ENCODE results near the gene GPI.

GPI gene

DNA sequence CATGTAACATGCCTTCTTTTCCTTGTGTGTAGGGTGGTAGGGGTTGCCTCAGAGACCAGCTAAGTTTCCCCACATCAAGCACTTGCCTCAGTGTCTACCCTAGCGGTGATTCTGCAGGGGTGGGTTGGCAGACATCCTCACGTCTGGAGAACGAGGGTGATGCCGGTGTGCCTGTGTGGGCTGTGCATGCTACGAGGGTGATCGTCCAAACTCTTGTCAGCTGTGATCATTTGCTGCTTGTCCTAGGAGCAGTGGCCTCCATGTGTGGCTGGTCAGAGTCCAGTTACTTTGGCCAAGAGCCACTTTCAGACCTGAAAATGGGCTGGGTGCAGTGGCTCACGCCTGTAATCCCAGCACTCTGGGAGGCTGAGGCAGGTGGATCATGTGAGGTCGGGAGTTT lies 5.1 kb downstream of the GPI start:
- no peak overlapping the region for H3K4me3 ChIP-seq (ENCODE audit: low read depth, low read length)
- DNase-seq (ENCODE audit: low read depth) = no peak
- in situ Hi-C loops (cut with HindIII; ENCODE audit: low sequenced_read_pairs) = no loop called here
- TF ChIP-seq, protein P1, sequence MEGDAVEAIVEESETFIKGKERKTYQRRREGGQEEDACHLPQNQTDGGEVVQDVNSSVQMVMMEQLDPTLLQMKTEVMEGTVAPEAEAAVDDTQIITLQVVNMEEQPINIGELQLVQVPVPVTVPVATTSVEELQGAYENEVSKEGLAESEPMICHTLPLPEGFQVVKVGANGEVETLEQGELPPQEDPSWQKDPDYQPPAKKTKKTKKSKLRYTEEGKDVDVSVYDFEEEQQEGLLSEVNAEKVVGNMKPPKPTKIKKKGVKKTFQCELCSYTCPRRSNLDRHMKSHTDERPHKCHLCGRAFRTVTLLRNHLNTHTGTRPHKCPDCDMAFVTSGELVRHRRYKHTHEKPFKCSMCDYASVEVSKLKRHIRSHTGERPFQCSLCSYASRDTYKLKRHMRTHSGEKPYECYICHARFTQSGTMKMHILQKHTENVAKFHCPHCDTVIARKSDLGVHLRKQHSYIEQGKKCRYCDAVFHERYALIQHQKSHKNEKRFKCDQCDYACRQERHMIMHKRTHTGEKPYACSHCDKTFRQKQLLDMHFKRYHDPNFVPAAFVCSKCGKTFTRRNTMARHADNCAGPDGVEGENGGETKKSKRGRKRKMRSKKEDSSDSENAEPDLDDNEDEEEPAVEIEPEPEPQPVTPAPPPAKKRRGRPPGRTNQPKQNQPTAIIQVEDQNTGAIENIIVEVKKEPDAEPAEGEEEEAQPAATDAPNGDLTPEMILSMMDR (IDR thresholded peaks at IDR 0.05; ENCODE audit: low read depth, low read length, missing control alignments) = no peak

DNA sequence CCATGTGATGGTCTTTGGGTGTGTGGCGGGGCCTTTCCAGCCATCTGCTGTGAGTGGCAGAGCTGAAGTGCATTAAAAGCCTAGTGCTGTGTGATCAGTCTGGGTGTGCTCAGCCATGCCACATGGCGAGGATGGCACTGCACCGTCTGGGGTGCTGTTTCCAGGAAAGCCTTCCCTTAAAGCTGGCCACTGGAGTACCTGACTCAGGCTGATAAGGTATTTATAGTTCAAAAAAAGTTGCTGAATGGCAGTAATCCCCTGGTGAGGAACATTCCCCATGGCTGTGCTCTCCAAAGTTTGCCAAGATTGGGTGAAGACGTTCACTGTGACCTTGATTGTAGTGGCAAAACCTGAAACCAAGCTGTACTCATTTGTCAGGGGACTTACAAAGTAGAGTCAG lies 6.0 kb downstream of the GPI start:
- no peak for DNase-seq (ENCODE audit: low read depth)
- in situ Hi-C loops (cut with HindIII; ENCODE audit: low sequenced_read_pairs) = no loop called here
- H3K4me3 ChIP-seq (ENCODE audit: low read depth, low read length) = no peak overlapping the region
- TF ChIP-seq, protein P1 (IDR thresholded peaks at IDR 0.05; ENCODE audit: low read depth, low read length, missing control alignments) = no peak

DNA sequence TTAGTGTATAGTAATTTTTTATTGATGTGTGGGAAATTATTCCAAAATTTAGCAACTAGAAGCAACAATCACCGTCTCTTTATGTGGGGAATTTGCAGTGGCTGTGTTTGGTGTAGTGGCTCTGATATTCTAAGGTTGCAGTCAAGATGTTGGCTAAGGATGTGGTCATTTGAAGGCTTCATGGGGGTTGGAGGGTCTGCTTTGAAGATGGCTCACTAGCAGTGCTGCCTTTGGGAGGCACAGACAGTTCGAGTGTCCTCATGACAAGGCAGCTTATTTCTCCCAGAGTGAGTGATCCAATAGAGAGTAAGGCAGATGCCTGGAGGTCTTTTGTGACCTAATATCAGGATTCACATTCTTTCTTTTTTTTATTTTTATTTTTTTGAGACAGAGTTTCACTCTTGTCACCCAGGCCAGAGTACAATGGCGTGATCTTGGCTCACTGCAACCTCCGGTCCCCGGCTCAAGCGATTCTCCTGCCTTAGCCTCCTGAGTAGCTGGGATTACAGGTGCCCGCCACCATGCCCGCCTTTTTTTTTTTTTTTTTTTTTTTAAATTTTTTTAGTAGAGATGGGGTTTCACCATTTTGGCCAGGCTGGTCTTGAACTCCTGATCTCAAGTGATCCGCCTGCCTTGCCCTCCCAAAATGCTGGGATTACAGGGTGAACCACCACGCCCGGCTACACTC lies 8.7 kb downstream of the GPI start:
- in situ Hi-C loops (cut with HindIII; ENCODE audit: low sequenced_read_pairs) = no loop called here
- DNase-seq (ENCODE audit: low read depth) = no peak
- no peak overlapping the region for H3K4me3 ChIP-seq (ENCODE audit: low read depth, low read length)
- TF ChIP-seq, protein P1 (IDR thresholded peaks at IDR 0.05; ENCODE audit: low read depth, low read length, missing control alignments) = no peak

- DNase-seq (ENCODE audit: low read depth) = no peak
- no peak overlapping the region for H3K4me3 ChIP-seq (ENCODE audit: low read depth, low read length)
- in situ Hi-C loops (cut with HindIII; ENCODE audit: low sequenced_read_pairs) = no loop called here
- TF ChIP-seq, protein P1 (IDR thresholded peaks at IDR 0.05; ENCODE audit: low read depth, low read length, missing control alignments) = no peak
Measured at GRCh38 chr19:34375598-34375997, 10.6 kb downstream of the GPI start.

- H3K4me3 ChIP-seq (ENCODE audit: low read depth, low read length) = no peak overlapping the region
- DNase-seq (ENCODE audit: low read depth) = no peak
- TF ChIP-seq, protein P1 (IDR thresholded peaks at IDR 0.05; ENCODE audit: low read depth, low read length, missing control alignments) = no peak
- in situ Hi-C loops (cut with HindIII; ENCODE audit: low sequenced_read_pairs) = no loop called here
Measured at GRCh38 chr19:34380639-34381241, 15.7 kb downstream of the GPI start.

GRCh38 chr19:34381399-34382251 lies 16.6 kb downstream of the GPI start:
- H3K4me3 ChIP-seq (ENCODE audit: low read depth, low read length) = no peak overlapping the region
- TF ChIP-seq, protein P1 (IDR thresholded peaks at IDR 0.05; ENCODE audit: low read depth, low read length, missing control alignments) = no peak
- DNase-seq (ENCODE audit: low read depth) = no peak
- in situ Hi-C loops (cut with HindIII; ENCODE audit: low sequenced_read_pairs) = no loop called here

Measured in astrocyte of the cerebellum (primary cell).